Measurements from ENCODE around the gene MLXIP.

GRCh38 chr12:122067966-122068365 is 10.6 kb upstream of the MLXIP start:
- no peak for TF ChIP-seq POLR2A (IDR thresholded peaks at IDR 0.05; ENCODE audit: low read length)
- no peak for TF ChIP-seq GATA1 (IDR thresholded peaks at IDR 0.05; ENCODE audit: low read depth, low read length)
